Prostate gland (tissue), 2 donors: Measurements from ENCODE around the gene PPP1CB.

Experiments
- CTCF ChIP-seq, 4 experiments: fragments of 200-600 bp in 2 of 4; fragments of 450-650 bp in 2 of 4; sonication (generic) in 2 of 4; IDR thresholded peaks; 1 replicate in 3 of 4; 2 replicates in 1 of 4; pipeline ENCODE4 v1.5.1; 2016 to 2019; ENCODE audit warnings: antibody characterized with exemption in 4 of 4, mild to moderate bottlenecking in 2 of 4, moderate library complexity in 2 of 4
- POLR2A ChIP-seq: fragments of 450-650 bp; IDR thresholded peaks from one replicate; pipeline ENCODE4 v1.6.1; 2016; ENCODE audit warnings: antibody characterized with exemption, mild to moderate bottlenecking
- POLR2AphosphoS5 ChIP-seq: sonication (generic); formaldehyde crosslinking; IDR thresholded peaks from one replicate; pipeline ENCODE4 v1.6.1; 2017; ENCODE audit warnings: antibody characterized with exemption

- no peak for TF ChIP-seq CTCF (IDR thresholded peaks at IDR 0.05)
- no peak for TF ChIP-seq POLR2A
- TF ChIP-seq POLR2AphosphoS5 = no peak
Measured at GRCh38 chr2:28717339-28717758, 34.3 kb upstream of the PPP1CB start.
